GM21737 (cell line): ENCODE data around the gene ARHGDIB.

ENCODE experiments used
- ATAC-seq: cut with Tn5 transposase; IDR thresholded peaks from one replicate; pipeline ENCODE4 v1.9.1; 2021; ENCODE audit warnings: mild to moderate bottlenecking, moderate library complexity; ENCODE audit not compliant: unreplicated experiment

Gene ARHGDIB

DNA sequence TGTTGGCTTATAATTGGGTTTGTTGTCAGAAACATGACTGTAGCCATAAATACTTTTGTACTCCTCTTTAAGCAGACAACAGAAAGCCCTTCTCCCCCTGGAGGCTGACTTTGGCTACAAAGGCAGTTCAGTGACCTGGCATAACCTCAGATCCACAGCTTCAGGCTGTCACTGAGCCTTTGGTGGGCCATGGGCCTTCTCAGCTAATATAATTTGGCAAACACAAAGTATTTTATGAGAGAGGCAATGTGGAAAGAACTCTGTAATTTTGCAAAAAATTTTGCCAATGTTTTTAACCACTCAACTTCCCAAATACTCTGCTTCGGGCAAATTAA, 60.2 kb downstream of the ARHGDIB start:
- no peak for ATAC-seq

DNA sequence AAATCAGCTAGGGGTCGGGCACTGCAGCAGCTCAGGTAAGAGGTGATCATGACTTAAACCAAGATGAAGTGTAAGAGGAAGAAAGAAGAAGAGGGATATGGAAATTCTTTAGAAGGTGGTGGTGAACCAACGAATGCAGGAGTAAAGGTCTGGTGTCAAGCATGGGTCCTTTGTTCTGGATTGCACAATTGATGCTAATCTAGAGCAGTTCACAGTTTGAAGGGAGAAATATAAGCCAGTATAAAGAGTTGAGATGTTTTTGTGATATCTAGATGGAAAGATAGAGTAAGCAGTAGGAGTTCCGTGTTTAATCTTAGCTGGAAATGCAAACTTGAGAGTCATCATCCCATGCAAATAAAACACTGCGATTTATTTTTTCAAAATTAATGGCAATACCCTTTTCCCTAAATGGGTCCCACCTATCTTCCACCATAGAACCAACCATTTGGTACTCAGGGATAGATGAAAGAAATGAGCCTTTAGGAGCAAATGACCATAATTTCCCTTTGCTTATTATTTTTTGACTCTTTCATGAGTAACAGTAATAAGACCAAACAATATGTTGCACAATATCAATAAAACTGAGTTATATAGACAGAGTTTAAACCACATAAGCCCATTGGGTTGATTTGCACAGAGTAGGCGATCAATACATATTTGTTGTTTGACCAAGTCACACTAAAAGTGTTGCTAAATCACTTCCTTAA, 60.7 kb downstream of the ARHGDIB start:
- no peak for ATAC-seq

DNA sequence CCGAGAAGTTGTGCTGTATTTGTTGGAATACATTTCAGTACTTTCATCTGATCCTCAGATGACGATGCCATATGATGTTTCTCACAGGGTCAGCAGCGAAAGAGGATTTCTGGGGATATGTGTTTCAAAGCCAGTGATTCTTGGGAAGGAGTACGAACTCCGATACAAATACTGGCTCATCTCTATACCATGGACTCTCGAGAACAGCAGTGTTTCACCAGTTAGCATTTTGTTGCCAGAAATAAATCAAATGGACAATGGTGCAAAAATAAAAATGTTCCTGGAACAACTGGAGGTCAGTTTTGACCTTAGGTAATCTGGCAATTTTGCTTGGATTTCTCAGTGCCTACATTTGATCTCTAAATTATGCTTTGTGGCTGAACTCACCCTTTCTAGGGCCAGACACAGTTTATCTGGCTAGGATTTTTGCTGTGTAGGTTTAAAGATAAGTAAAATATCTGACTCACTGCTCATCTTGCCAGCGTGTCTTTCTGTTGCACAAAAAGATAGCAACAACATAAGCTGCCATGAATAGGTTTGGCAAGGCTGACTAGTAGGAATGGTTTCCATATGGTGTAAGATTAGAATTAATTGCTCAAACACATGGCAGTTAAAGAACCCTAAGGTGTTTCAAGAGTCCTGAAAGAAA, 64.8 kb downstream of the ARHGDIB start:
- ATAC-seq, result no peak

DNA sequence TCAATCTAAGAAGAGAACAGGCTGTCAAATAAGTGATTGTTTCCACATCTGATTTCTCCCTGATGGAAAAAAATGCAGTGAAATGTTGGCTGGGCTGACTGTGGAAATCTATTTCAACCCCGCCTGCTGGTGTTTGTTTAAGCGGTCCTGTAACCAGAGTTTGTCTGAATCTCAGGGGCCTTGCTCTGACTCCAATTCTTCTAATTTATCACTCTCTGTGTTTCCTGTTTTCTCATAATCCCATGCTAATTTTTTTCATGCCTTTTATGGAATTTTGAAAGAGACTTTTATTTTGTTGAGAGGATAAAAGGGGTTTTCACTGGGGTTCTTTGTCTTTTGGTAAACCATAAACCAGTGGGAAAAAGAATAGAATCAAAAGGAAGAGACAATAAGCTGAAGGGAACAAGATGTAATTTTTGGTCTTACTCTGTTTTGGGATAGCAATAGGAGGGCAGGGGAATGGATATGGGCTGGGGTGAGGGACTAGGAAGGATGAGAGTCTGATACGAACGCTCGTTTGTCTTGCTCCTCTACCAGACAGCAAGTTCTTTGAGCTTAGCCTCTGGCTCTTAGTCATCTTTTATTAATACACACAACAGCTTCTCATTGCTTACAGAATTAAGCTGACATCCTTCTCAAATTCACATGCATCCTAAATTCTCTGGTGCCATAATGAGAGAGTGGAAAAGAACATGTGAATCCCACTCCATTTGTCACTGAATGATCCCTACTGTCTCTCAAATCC, 67.7 kb downstream of the ARHGDIB start:
- no peak for ATAC-seq

DNA sequence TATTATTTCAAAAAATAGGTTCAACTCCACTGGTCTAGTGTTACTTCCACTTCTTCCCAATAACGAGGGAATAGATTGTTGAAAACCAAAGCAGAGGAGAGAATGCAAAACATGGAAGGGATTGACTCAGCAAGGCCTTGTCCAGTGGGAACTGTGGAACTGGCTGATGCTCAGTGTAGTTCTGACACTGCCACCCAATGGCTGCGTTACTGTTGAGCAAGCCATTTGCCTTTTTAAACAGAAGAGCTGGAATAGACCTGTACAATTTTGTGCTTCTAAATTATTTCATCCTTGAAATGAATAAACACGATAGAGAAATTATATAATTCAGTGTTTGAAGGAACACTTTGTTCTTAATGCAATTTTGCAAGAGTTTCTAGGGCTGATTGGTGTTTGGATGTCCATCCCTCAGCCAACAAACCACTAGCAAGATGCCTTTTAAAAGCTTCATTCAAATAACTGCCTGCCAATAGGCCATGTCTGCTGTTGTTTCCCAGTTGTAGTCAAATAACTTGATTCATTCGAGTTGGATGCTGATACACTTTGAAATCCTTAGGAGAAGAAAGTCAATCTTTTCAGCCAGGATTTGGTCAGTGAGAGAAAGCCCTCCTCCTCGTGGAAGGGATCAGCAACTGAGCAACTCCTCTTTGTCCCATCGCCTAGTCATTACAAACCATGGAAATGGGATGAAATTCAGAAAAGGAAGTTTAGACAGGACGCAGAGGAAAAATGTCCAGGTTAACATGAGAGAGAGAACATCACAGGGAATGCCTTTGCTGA, 68.5 kb downstream of the ARHGDIB start:
- ATAC-seq, result no peak
